HG03139 (cell line): ENCODE results near the gene PREX1.

Experiments used
- ATAC-seq: cut with Tn5 transposase; IDR thresholded peaks from one replicate; pipeline ENCODE4 v1.9.1; 2021; ENCODE audit not compliant: unreplicated experiment

PREX1 gene

DNA sequence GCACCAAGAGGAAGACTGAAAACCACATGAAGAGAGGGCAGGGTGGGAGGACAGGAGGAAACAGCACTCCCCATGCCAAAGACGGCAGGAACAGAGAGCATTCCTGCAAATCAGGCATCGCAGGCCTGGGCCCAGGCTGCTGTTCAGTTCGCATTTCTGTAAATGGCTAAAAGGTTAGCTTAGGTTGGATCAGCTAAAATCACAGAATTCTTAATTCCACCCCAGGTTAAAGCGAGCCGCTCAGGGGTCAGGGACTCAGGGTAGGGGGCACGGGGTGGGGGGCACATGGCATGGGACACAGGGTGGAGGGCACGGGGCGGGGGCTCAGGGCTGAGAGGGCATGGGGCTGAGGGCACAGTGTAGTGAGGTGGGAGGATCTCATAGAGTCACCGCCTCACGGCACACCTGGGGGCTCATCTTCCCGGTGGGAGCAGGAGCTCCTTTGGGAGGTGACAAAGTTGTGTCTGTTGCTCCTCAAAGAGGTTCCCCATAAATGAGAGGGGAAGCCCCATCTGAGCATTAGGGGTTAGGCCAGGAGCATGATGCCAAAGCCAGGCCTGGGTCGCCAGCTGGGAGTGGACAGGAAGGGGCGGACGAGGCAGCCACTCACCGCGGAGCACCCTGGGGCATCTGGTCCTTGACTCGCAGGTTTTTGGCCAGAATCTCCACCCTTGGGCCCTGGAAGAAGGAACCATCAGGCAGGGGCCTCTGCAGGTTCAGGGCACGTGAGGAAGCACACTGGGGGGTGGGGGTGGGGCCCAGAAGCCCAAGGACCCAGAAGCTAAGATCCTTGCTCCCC is 200.7 kb downstream of the PREX1 start:
- no peak for ATAC-seq

DNA sequence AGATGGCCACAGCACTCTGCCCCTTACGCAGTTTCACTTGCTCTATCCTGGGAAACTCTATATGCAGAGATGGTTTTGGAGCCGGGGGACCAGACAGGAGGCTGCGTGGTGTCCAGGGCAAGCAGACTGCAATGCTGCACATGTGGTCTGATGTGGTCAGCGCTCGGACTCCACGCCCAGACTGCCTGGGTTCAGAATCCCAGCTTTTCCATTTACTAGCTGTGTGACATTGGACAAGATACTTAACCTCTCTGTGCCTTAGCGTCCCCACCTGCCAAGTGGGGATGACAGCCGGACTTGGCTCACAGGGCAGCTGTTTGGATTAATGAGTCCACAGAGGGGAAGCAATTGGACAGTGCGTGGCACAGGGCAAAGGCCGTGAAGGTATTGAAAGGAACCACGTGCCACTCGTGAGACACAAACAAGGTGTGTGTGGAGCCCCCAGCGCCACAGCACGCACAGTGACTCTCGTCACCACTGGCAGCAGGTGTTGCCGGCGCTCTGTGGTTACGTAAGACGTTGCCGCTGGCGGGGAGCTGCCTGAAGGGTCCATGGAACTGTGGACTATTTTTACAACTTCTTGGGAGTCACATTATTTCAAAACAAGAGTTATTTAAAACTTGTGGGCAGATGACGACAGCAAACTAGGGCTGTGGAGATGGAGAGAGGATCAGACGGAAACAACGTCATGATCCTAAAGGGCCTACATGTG is 201.4 kb downstream of the PREX1 start:
- ATAC-seq = no peak

DNA sequence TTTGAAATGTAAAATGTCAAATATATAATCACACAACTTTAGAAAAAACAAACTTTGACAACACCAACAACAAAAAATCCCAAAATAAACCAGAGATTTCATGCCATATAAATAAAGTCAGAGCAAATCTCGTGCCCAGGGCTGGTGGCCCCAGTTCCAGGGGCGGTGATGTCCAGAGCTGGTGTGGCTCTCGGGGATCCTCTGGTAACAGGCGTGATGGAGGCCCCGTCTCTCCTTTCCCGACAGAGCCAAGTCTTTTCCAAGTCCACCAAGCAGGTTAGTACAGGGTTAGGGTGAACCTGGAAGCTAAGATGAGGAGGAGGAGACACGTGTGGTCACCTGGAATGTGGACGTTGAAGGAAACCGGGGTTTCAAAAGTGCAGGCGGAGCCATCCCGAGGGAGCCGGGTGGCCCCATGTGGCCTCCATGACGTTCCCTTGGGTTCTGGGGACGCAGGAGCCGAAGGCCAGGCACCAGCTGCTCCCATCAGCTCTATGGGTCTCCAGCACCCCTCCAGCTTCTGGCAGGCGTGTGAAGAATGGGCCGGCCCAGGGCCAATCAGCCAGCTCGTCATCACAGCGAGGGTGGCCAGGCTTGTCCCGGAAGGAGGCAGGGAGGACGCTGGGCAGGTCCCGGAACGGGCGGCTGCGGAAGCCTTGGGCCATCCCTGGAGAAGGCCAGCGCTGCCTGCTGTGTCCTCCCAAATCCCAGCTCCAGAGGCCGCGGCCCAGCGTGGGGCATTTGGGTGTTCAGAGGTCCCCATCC is 202.5 kb downstream of the PREX1 start:
- no peak for ATAC-seq

DNA sequence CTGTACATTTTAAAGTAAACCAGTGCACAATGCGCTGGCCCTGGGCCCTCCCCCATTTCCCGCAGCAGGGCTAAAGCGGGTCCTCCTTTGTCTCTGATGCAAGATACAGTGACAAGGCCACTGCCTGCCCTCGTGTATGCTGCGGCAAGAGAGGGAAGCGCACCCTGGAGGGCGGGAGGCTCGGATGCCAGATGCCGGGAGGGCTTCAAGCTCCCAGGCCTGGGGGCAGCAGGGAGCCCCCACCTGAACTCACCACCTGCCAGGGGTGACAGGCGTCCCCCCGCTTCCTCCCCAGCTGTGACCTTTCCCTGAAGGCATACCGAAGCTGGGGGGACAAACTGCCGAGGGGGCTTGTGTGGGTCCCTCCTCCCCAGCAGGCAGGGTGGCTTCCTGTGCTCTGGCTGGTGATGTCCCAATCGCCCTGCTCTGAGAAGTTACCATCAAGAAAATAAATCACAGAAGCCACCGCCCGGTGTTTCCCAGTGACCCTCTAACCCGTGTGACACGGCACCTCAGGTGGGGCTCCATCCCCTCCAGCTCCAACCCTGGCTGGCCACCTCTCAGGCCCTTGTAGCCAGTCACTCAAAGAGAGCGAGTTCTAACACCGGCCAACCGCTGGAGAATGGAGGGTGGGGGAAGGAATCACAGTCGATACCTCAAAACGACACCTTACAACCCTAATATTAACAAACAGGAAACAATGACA is 203.3 kb downstream of the PREX1 start:
- no peak for ATAC-seq

DNA sequence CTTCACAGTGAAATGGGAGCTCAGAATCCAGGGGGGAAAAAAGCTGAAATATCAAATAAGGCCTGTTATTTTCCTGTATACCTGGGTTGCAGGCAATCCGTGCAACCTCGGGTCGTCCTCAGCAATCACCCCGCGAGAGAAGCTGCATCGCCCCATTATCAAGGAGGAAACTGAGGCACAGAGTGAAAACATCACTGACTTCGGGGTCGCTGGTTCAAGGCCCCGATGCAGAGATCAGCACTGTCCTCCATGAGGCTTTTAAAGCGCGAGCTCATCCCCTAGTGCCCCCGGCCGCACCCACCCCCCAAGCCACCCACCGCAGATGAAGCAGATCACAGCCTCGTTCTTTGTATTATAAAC is 203.9 kb downstream of the PREX1 start:
- no peak for ATAC-seq

DNA sequence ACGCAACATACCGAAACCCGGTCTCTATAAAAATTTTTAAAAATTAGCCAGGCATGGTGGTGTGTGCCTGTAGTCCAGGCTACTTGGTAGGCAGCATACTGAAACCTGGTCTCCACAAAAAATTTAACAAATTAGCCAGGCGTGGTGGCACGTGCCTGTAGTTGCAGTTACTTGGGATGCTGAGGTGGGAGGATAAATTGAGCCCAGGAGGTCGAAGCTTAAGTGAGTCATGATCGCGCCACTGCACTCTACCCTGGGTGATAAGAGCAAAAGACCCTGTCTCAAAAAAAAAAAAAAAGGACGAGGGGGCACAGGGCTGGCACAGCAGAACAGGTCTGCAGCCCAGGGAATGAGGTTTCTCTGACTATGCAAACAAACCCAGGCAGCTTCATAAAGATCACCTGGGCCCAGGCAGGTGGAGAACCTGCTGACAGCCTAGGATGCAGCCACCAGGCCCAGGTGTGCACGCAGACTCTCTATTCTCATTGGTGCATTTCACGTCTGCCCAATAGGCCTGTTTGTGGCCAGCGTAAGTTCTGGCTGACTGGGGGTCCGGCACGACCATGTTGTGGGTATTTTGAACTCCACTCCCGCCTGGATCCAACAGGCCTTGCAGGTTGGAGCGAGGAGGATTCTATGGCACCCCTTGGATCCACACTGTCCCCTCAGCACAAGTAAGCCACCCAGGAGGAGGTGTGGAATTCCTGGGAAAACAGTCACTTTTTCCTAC is 204.5 kb downstream of the PREX1 start:
- ATAC-seq = no peak

DNA sequence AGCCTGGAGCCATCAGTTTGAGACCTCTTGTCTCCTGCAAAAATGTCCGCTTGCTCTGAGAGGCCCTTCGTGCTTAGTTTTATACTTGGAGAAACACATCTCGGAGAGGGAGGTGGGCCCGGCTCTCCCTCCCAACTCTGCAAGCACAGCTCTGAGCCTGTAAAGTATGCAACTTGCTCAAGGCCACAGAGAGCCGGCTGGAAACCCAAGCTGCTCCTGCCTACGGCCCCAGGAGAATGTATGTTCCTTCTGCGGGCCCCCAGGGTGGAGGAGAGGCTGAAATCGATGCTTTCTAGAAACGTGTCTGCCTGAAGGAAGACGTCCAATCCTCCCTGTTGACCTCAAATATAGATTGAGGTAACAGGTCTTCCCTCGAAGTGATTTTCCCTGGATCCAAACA is 205.4 kb downstream of the PREX1 start:
- ATAC-seq = no peak

DNA sequence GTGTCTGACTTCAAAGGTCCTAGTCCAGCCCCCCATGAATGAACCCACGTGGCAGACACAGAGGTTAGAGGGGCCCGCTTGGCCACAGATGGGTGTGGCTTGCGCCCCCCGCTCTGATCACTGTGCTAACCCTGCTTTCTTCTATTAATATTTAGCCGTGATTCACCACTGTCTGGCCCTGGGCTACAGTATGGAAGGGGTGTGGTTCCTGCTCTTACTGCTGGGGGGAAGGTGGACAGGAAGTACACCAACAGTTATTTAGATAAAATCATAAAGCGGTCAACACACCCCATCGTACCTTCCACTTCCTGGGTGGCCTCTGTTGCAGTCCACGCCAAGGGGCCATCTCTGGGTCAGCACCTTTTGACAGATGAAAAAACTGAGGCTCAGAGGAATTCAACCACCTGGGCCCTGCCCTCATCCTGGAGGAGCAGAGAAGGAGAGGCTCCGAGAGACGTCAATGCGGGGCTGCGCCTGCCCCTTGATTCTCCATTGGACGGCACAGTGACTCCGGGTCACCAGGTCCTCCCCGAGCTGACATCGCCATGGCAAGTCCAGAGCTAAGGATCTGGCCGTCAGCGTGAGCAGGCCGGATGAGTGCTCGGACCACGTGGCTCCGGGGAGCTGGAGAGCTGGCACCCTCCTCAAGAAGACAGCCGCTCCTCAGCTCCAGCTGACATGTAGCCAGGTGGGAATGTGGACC is 206.3 kb downstream of the PREX1 start:
- no peak for ATAC-seq

DNA sequence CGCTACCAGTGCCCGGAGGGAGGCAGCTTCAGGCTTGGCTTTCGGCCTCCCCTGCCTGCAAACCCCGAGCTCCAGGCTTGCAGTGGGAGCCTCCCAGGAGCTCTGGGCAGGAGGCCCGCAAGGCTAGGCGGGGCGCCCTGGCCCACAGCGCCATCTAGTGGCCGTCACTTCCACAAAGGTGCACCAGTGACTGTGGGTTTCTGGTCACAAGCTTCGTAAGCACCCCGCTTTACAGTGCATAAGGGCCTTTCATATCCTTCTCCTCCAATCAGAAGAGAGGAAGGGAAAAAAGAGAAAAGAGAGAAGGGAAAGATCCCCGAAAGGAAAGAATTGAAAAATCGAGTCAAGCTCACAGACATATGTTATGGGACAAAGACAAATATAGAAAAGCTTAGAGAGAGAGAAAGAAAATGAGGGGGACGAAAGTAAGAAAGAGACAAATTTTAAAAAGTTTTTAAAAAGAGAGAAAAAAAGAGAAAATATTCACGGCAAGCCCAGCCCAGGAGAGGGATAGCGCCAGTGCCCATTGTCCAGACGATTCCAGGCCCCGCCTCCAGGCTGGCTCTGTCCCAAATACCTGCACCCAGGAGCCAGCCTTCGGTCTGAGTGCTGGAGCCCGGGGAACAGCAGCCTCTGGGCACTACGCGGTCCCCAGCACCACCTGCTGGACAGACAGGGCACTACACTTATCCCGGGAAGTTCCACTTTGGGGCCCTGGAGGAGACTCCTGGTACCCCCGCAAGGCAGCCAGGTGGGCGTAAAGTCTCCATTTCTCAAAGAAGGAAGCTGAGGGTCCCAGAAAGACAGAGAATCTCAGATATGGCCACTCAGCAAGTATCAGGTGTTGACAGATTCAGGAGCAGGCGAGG is 207.1 kb downstream of the PREX1 start:
- no peak for ATAC-seq

DNA sequence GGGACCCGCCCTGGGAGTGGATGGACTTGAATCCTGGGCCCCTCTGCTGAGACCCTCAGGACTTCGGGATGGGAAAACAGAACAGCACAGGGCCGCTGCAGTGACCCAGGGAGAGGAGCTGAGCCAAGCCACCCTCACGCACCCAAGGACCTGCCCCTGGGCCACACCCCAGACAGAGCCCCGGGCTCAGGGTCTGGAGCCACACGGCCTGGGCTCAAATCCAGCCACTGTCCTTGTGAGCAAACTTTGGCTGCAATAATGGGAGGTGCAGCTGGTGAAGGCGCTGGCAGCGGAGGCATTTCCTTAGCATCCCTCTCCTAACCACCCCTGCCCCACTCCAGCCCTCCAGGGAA is 207.7 kb downstream of the PREX1 start:
- no peak for ATAC-seq

DNA sequence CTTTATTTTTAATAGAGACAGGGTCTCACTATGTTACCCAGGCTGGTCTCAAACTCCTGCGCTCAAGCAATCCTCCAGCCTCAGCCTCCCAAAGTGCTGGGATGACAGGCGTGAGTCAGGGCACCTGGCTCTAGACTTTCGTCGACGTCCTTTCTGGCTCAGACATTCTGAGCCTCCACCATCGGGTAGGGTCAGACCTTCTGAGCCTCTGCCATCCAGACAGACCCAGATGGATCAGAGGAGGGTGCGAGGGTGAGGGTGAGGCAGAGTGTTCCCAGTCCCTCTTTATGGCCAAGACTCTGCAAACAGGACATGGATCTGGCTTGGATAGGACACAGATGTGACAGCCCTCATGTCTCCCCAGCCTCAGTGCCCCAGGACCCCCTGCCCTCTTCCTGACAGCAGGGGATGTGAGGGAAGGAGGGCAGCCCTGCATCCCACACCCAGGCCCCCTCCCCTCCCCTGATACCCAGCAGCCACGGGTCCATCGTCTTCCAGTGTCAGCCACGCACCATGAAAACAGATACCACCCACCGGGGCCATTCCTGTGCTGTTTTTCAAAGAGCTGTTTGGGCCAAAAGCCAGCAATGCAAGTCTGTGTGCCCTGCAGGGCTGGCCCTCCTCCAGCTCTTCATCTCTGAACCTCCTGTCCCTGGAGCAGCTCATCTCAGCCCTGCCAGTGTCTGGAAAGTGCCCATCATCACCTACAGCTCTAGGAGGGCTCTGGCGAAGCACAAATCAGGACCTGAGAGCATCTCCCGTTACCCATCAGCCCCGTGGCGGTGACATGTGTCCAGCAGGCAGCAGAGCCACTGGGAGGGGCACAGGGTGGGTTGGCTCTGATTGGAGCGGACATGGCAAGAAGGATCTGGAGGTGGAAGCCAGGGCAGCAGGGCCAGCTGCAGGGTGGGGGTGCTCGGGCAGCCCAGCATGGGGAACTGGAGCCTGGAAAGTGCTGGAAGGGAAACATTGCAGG is 208.4 kb downstream of the PREX1 start:
- ATAC-seq = no peak

DNA sequence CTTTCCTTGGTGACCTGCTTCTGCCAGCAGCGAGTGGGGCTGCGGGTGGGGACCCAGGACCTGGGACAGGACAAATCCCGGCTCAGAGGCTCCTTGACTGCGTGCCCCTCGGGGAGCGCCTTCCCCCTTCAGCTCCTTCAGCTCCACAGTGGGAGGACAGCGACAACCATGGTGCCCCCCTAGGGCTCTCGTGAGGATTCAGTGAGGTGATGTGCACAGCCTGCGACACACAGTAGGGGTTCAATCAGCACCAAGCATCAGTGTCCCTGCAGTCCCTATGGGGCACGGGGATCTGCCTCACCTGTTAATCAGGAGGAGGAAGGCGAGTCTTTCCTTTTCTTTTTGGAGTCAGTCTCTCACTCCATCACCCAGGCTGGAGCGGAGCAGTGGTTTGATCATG is 209.2 kb downstream of the PREX1 start:
- no peak for ATAC-seq

DNA sequence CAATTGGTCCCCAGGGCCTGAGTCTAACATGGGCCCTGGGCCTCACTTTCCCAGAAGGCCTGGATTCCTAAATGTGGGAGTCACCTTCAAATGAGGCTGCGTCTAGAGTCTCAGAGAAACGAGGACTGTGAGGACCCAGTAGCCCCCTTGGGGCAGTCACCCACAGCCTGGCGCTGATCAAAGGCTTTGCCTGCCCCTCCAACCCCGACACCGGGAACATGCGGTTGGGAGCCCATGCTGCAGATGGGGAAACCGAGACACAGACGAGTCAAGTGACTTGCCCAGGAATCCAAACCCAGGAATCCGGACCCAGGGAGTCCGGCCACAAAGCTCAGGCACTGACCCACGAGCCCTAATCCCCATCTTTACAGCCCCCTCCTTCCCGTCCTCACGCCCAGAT is 209.7 kb downstream of the PREX1 start:
- ATAC-seq = no peak

DNA sequence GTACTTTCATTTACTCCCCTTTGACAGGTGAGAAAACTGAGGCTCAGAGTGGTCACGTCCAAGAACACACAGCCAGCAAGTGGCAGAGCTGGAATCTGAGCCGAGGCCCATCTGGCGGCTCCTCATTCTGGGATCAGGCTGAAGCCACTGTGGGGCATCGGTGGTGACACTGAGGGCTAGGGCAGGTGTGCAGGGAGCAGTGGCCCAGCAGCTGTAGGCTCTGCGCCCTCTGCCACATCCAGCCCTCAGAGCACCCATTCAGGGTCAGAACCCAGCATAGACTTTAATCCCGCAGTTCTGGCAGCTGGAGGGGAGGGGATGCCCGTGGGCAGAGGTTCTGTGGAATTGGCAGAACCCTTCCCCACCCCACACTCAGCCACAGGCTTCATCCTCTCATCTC is 210.3 kb downstream of the PREX1 start:
- no peak for ATAC-seq

DNA sequence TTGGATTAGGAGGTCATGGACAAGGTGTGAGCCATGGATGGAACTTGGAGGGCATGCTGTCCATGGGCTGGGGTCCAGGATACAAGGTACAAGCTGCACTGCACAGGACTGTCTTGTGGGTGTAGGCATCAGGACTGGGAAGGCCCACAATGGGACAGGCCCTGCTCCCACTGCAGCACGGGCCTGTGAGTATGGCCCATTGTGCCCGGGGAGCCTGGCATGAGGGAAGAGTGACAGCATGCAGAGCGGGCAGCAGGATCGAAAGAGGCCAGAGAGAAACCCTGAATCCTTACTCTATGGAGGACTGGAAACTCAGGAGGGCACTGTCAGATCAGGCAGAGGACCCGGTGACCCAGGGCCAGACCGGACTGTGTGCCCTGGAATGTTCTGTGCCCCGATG is 211.3 kb downstream of the PREX1 start:
- ATAC-seq = no peak

DNA sequence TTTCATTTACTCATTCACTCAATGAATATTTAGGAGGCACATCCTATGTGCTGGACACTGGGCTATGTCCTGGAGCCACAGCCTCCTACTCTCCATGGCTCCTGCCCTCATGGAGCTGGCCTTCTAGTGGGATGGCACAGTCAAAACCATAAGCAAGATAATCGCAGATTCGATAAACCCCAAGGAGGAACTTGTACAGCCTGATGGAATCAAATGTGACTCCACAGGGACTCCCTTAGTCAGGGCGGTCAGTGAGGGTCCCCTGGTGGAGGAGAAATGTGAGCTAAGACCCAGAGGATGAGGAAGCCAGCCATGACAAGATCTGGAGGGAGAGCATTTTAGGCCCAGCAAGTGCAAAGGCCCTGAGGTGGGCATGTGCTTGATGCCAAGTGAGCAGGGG is 211.9 kb downstream of the PREX1 start:
- no peak for ATAC-seq

DNA sequence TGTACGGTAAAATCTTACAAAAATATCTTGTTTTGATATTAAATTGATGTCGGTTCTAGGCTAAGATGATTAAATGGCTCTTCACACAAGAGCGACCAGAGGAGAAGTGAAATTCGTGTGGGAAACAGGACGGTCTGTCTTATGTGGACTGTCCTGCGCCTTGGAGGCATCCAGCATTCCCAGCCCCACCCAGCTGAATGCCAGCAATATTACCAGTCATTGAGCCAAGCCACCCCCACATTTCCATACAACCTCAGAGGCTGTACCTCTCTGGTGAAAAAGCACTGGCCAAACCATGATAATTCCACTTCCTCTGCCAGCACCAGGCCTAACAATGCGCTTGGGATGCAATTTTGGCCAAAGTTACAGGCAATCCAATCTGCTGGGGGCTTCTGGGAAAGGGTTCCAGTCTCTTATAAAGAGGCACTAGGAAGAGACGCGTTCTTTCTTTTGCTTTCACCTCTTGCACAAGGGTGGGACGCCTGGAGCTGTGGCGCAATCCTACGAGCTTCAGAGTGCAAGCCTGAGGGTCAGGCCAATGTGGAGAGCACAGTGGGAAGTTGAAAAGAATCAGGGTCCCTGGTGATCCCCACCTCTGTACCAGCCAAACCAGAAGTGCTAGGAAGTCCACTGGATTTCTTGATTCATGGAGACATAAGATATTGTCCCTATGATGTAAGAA is 213.1 kb downstream of the PREX1 start:
- no peak for ATAC-seq

DNA sequence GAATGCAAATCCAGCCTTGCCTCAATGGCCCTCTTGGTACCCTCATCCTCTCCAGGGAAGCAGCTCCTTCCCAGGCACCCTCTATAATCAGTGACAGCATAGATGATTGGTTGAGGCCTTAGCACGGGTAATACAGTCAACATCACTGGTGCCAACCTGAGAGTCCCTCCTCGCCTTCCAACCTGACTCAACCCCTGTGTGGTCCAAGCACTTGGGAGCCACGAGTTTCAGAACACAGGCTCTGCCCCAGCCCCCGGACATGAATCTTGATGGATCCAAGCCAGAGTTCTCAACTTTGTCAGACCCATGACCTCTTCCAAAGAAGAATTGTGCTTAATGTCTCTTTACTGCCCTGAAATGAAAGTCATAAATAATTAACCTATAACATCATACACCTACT is 213.9 kb downstream of the PREX1 start:
- ATAC-seq = no peak
